GM12801 (cell line): ENCODE results near the gene TDRD6.

ENCODE experiments used
- CTCF ChIP-seq: IDR thresholded peaks from one replicate; pipeline ENCODE4 v1.5.1; 2011; ENCODE audit warnings: control low read depth; ENCODE audit not compliant: insufficient read length; ENCODE audit errors: extremely low read depth

TDRD6 gene

DNA sequence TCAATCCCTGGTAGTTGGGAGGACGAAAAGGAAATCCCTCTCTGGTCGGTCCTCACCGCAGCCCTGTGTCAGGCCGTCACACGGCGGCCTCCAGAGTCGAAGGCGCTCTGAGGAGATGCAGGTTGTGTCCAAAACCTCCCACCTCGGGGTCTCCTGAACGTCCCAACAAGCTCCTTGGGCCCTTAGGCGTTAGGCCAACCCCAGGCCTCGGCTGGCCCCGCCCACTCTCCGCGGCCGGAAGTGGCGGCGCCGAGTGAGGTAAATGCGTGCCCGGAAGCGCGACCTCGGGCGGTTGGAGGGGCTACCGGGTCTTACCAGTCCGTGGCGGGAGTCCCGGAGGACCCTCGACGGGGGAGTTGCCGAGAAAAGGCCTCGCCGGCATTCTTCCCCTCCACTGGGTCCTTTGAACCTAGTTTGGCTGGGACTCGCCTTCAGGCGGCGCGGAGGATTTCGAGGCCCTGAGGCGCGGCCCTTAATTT lies at the start of gene TDRD6:
Gene TDRD6 (plus strand): TSS at position 267 of the 479 bp plus-strand sequence. CDS start 244 bp downstream, outside the sequence.
- TF ChIP-seq CTCF, result no peak

- no peak for TF ChIP-seq CTCF
Observed at GRCh38 chr6:46637933-46638332, 49.8 kb upstream of the TDRD6 start.

- TF ChIP-seq CTCF, result no peak
Observed at GRCh38 chr6:46638650-46639049, 49.0 kb upstream of the TDRD6 start.

GRCh38 chr6:46642928-46643751 lies 44.5 kb upstream of the TDRD6 start:
- TF ChIP-seq CTCF, result no peak

GRCh38 chr6:46645265-46645664 lies 42.4 kb upstream of the TDRD6 start:
- no peak for TF ChIP-seq CTCF

- TF ChIP-seq CTCF, result no peak
Observed at GRCh38 chr6:46648869-46649492, 38.7 kb upstream of the TDRD6 start.

DNA sequence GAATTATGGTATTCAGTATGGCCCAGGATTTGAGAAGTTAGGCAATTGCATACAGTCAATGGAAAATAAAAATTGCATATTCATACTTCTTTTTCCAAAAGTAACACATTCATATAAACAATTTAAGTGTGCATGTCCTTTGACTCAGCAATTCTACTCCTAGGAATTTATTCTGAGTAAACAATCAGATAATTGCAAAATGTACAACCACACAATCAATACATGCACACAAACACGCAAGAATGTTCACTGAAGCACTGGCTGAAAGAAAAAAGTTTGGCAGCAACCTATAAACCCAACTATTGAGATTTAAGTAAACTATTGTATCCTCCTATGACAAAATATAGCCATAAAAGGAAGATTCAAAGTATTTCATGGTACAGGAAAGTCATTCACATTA lies 36.7 kb upstream of the TDRD6 start:
- no peak for TF ChIP-seq CTCF
